Trophoblast cell (in vitro differentiated cells and primary cell): ENCODE measurements around the gene PRXL2C.
"Not testable (repeated sequence)": the region's sequence is repeated elsewhere in the genome, so short reads cannot be mapped to it uniquely, and the experiment has no call there.

Source experiments
- DNase-seq, 2 donors: peaks; one replicate each; pipeline ENCODE4 v3.0.0-alpha.2; 2016
- H2AFZ ChIP-seq: 2 replicates; pipeline ENCODE4 v1.6.1; 2013; ENCODE audit warnings: low read length, moderate library complexity, mild to moderate bottlenecking; ENCODE audit not compliant: insufficient read depth, poor library complexity
- H2AK5ac ChIP-seq: 2 replicates; pipeline ENCODE4 v1.6.1; 2013; ENCODE audit warnings: mild to moderate bottlenecking, low read length
- H2BK120ac ChIP-seq: 2 replicates; pipeline ENCODE4 v1.6.1; 2013; ENCODE audit warnings: low read length, mild to moderate bottlenecking, moderate library complexity; ENCODE audit not compliant: insufficient read depth, poor library complexity
- H2BK12ac ChIP-seq: 2 replicates; pipeline ENCODE4 v1.6.1; 2013; ENCODE audit warnings: mild to moderate bottlenecking, low read length, moderate library complexity
- H2BK5ac ChIP-seq: 2 replicates; pipeline ENCODE4 v1.6.1; 2013; ENCODE audit warnings: low read length, low read depth, moderate library complexity, mild to moderate bottlenecking; ENCODE audit not compliant: poor library complexity
- H3K14ac ChIP-seq: 2 replicates; pipeline ENCODE4 v1.6.1; 2013; ENCODE audit warnings: mild to moderate bottlenecking, low read length
- H3K18ac ChIP-seq: 2 replicates; pipeline ENCODE4 v1.6.1; 2013; ENCODE audit warnings: mild to moderate bottlenecking, low read length
- H3K23ac ChIP-seq: 2 replicates; pipeline ENCODE4 v1.6.1; 2013; ENCODE audit warnings: low read length
- H3K27ac ChIP-seq: 2 replicates; pipeline ENCODE4 v1.5.1; 2013; ENCODE audit warnings: low read depth, mild to moderate bottlenecking, inconsistent platforms, low read length, moderate library complexity
- H3K27me3 ChIP-seq: 2 replicates; pipeline ENCODE4 v1.6.1; 2013; ENCODE audit warnings: inconsistent platforms, mild to moderate bottlenecking, low read length, moderate library complexity; ENCODE audit not compliant: insufficient read depth
- H3K36me3 ChIP-seq, 2 experiments: 1 replicate in 1 of 2; 2 replicates in 1 of 2; pipeline ENCODE4 v1.6.1; 2013; ENCODE audit warnings: low read length in 2 of 2, mild to moderate bottlenecking in 2 of 2, moderate library complexity in 1 of 2; ENCODE audit not compliant: insufficient read depth in 2 of 2, control insufficient read depth in 1 of 2
- H3K4ac ChIP-seq: 2 replicates; pipeline ENCODE4 v1.6.1; 2013; ENCODE audit warnings: low read depth, mild to moderate bottlenecking, low read length, moderate library complexity
- H3K4me1 ChIP-seq, 2 experiments: 1 replicate in 1 of 2; 2 replicates in 1 of 2; pipeline ENCODE4 v1.6.1; 2013; ENCODE audit warnings: low read length in 2 of 2, mild to moderate bottlenecking in 2 of 2, moderate library complexity in 1 of 2; ENCODE audit not compliant: insufficient read depth in 2 of 2, control insufficient read depth in 1 of 2
- H3K4me2 ChIP-seq: 2 replicates; pipeline ENCODE4 v1.6.1; 2013; ENCODE audit warnings: inconsistent platforms, mild to moderate bottlenecking, low read length, moderate library complexity
- H3K4me3 ChIP-seq: 2 replicates; pipeline ENCODE4 v1.5.1; 2013; ENCODE audit warnings: mild to moderate bottlenecking, low read depth, low read length, inconsistent platforms
- H3K79me1 ChIP-seq: one replicate; pipeline ENCODE4 v1.6.1; 2013; ENCODE audit warnings: low read length
- H3K79me2 ChIP-seq: 2 replicates; pipeline ENCODE4 v1.6.1; 2013; ENCODE audit warnings: low read length, mild to moderate bottlenecking; ENCODE audit not compliant: control insufficient read depth, insufficient read depth, poor library complexity
- H3K9ac ChIP-seq: 2 replicates; pipeline ENCODE4 v1.6.1; 2013; ENCODE audit warnings: mild to moderate bottlenecking, low read length
- H3K9me3 ChIP-seq: 2 replicates; pipeline ENCODE4 v1.6.1; 2013; ENCODE audit warnings: low read depth, mild to moderate bottlenecking, control low read depth, inconsistent platforms, low read length; ENCODE audit not compliant: insufficient read depth
- H4K12ac ChIP-seq: 2 replicates; pipeline ENCODE4 v1.6.1; 2013; ENCODE audit warnings: low read depth, mild to moderate bottlenecking, low read length, moderate library complexity
- H4K8ac ChIP-seq: 2 replicates; pipeline ENCODE4 v1.6.1; 2013; ENCODE audit warnings: low read depth, mild to moderate bottlenecking, low read length, moderate library complexity
- H4K91ac ChIP-seq: one replicate; pipeline ENCODE4 v1.6.1; 2013; ENCODE audit warnings: low read depth, mild to moderate bottlenecking, low read length, moderate library complexity
- WGBS: extraction: QIAGEN DNeasy Blood & Tissue Kit; methylation state at CpG from one replicate; pipeline ENCODE4 v1.1.7; 2013; ENCODE audit warnings: missing lambda C conversion rate; ENCODE audit not compliant: insufficient read length, insufficient coverage; ENCODE audit errors: extremely low coverage; 5-methylcytosine and 5-hydroxymethylcytosine counted together

Gene PRXL2C

DNA sequence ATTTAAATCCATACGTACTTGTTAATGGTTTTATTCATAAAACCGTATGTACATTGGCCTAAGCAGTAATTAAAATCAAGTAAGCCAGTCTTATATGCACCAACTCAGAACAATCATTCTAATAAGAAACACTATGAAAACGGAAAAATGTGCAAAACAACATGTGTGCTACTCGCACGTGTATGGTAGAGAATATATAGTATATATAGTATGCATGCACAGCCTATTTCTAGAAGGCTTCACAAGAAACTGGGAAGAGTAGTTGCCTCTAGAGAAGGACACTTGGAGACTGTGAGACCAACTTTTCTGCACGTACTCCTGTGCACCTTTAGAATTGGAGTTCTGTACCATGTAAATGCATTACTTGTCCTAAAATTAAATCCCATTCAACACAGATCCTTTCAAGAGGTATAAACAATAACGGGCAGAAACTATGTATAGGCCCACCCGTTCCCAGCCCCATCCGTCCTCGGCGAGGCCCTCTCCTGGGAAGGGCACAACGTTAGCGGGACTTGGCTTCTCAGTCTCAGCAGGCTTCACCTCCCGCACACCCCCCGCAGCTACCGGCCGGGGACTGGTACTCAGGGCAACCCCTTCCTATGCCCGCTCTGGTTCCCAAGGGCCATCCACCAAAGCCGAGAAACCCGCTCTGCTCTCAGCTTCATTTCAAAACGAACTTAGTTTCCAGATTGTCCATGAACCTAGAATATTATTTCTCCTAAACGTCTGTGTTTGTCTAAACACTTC lies 37.5 kb downstream of the PRXL2C start:
- peaks cover 8 to 9% of the 10 kb centered on the region in 2 experiments for H3K4me1 ChIP-seq
- H3K4ac ChIP-seq, result no peak overlapping the region
- WGBS, result no CpG with 5 or more reads among the region's 22 CpGs
- H3K27ac ChIP-seq, result no peak overlapping the region
- peaks cover 9% of the 10 kb centered on the region for H3K79me1 ChIP-seq
- no peak overlapping the region for H3K14ac ChIP-seq
- peaks cover 5% of the 10 kb centered on the region for H3K79me2 ChIP-seq
- no peak overlapping the region for H4K8ac ChIP-seq
- H3K36me3 ChIP-seq, result no peaks in the 10 kb centered on the region
- DNase-seq, result no peak
- no peak overlapping the region for H2BK120ac ChIP-seq
- H2AK5ac ChIP-seq, result no peak overlapping the region
- H4K91ac ChIP-seq, result no peak overlapping the region
- no peaks in the 10 kb centered on the region for H3K9me3 ChIP-seq
- H2BK5ac ChIP-seq, result no peak overlapping the region
- no peak overlapping the region for H3K18ac ChIP-seq
- no peak overlapping the region for H3K4me3 ChIP-seq
- peak overlapping the region; percentile 90 for H3K4me2 ChIP-seq
- no peak overlapping the region for H2AFZ ChIP-seq
- H3K27me3 ChIP-seq, result no peaks in the 10 kb centered on the region
- H3K9ac ChIP-seq, result no peak overlapping the region
- H2BK12ac ChIP-seq, result no peak overlapping the region
- H3K23ac ChIP-seq, result no peak overlapping the region
- H4K12ac ChIP-seq, result no peak overlapping the region

GRCh38 chr9:96616817-96617438 lies 38.2 kb downstream of the PRXL2C start:
- DNase-seq, result no peak
- Histone ChIP-seq H3K9ac (no peak overlapping the region), H3K4me2 (no peak overlapping the region), H4K8ac (no peak overlapping the region), H2BK5ac (no peak overlapping the region), H3K14ac (no peak overlapping the region), H3K27ac (no peak overlapping the region), H2BK12ac (no peak overlapping the region), H3K9me3 (no peaks in the 10 kb centered on the region), H3K4me3 (no peak overlapping the region), H3K79me2 (peaks cover 5% of the 10 kb centered on the region), H2AK5ac (no peak overlapping the region), H3K18ac (no peak overlapping the region), H3K4ac (no peak overlapping the region), H4K12ac (no peak overlapping the region), H2BK120ac (no peak overlapping the region), H2AFZ (no peak overlapping the region), H3K27me3 (no peaks in the 10 kb centered on the region), H3K23ac (no peak overlapping the region), H4K91ac (no peak overlapping the region), H3K4me1 (peaks cover 8 to 9% of the 10 kb centered on the region in 2 experiments), H3K79me1 (peaks cover 9% of the 10 kb centered on the region), H3K36me3 (no peaks in the 10 kb centered on the region)
- no CpG with 5 or more reads among the region's 7 CpGs for WGBS

DNA sequence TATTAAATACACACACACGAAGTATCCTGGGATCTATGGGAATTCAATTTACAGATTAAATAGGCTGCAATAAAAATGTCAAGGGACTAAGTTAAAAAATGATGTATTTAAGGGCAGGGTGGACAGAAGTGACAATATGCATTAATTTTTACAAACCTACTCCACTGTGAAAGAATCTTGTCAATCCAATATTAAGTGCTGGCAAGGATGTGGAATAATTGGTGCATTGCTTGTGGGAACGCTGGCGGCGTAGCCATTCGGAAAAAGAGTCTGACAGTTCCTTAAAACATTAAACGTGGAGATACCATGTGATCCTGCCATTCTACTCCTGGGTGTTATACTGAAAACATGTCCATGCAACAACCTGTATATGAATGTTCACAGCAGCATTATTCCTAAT lies 39.7 kb downstream of the PRXL2C start:
- no peak overlapping the region for H2AFZ ChIP-seq
- H3K14ac ChIP-seq, result no peak overlapping the region
- H3K4me1 ChIP-seq, result peaks cover 4 to 9% of the 10 kb centered on the region in 2 experiments
- H3K23ac ChIP-seq, result no peak overlapping the region
- no peak overlapping the region for H2AK5ac ChIP-seq
- no peak overlapping the region for H4K8ac ChIP-seq
- H3K4ac ChIP-seq, result no peak overlapping the region
- no peaks in the 10 kb centered on the region for H3K36me3 ChIP-seq
- H3K4me3 ChIP-seq, result no peak overlapping the region
- H3K9me3 ChIP-seq, result no peaks in the 10 kb centered on the region
- H3K79me2 ChIP-seq, result peaks cover 5% of the 10 kb centered on the region
- no peak overlapping the region for H2BK5ac ChIP-seq
- no peaks in the 10 kb centered on the region for H3K27me3 ChIP-seq
- no peak overlapping the region for H3K18ac ChIP-seq
- no peak overlapping the region for H4K91ac ChIP-seq
- H3K4me2 ChIP-seq, result no peak overlapping the region
- no peak overlapping the region for H4K12ac ChIP-seq
- DNase-seq, result no peak
- H3K79me1 ChIP-seq, result peaks cover 7% of the 10 kb centered on the region
- H2BK120ac ChIP-seq, result no peak overlapping the region
- no peak overlapping the region for H3K27ac ChIP-seq
- no CpG with 5 or more reads among the region's 6 CpGs for WGBS
- H3K9ac ChIP-seq, result no peak overlapping the region
- H2BK12ac ChIP-seq, result no peak overlapping the region

DNA sequence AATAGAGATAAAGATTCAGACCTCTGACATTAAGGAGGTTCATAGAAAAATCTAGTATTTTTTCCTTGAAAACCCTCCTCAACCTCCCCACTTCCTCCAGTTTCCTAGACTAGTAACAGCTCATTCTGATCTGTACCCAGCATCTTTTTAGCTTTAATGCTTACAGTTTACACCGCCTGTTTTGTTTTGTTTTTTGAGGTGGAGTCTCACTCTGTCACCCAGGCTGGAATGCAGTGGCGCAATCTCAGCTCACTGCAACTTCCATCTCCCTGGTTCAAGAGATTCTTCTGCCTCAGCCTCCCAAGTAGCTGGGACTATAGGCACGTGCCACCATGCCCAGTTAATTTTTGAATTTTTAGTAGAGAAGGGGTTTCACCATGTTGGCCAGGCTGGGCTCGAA lies 40.5 kb downstream of the PRXL2C start:
- H3K4me3 ChIP-seq, H2AK5ac ChIP-seq, H3K4ac ChIP-seq, H3K9me3 ChIP-seq, H3K4me1 ChIP-seq, H4K8ac ChIP-seq, H3K9ac ChIP-seq, H3K4me2 ChIP-seq, H2BK120ac ChIP-seq, H3K14ac ChIP-seq, H3K23ac ChIP-seq, H3K18ac ChIP-seq, H3K79me2 ChIP-seq, H3K79me1 ChIP-seq, H2AFZ ChIP-seq, H2BK12ac ChIP-seq, H3K27ac ChIP-seq, H3K36me3 ChIP-seq, H2BK5ac ChIP-seq, H4K12ac ChIP-seq, H3K27me3 ChIP-seq, H4K91ac ChIP-seq: not testable (repeated sequence)
- DNase-seq, result peak in 1 of 2 donors; percentile 14
- WGBS, result no CpG with 5 or more reads among the region's 4 CpGs
